ENCODE data around the gene SHB.

- no peak for TF ChIP-seq CTCF (IDR thresholded peaks at IDR 0.05)
- TF ChIP-seq POLR2A (IDR thresholded peaks at IDR 0.05), result no peak
Measured at GRCh38 chr9:38063363-38063707, 5.7 kb downstream of the SHB start.
